OCI-LY7 (cell line): ENCODE results near the gene SUPT3H.

Experiments used
- EZH2phosphoT487 ChIP-seq: fragments of 200-600 bp; sonication (generic); IDR thresholded peaks from 2 replicates; pipeline ENCODE4 v1.6.1; 2018; ENCODE audit warnings: low read depth, borderline replicate concordance, mild to moderate bottlenecking, mixed run types, antibody characterized with exemption, low read length, moderate library complexity, mixed read lengths
- TF ChIP-seq, protein P1 (sequence below): fragments of 200-600 bp; sonication (generic); conservative IDR thresholded peaks from 2 replicates; pipeline ENCODE4 v1.5.1; 2014; ENCODE audit warnings: mild to moderate bottlenecking, antibody characterized with exemption, low read length, moderate library complexity, mixed read lengths

DNA sequence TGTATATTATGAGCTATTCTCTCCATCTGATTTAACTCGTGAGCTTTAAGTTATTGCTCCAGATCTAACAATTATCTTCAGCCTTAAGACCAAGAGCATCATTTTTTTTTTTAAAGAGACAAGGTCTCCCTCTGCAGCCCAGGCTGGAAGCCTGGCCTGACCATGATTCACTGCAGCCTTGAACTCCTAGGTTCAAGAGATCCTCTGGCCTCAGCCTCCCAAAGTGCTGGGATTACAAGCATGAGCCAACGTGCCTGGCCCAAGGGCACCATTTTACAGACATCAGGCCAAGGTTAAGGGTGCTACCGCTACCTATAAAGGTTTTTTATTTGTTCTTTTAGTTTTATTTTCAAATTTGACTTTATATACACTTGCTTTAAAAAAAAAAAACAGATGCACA lies 2.3 kb downstream of the SUPT3H start:
- TF ChIP-seq, protein P1, sequence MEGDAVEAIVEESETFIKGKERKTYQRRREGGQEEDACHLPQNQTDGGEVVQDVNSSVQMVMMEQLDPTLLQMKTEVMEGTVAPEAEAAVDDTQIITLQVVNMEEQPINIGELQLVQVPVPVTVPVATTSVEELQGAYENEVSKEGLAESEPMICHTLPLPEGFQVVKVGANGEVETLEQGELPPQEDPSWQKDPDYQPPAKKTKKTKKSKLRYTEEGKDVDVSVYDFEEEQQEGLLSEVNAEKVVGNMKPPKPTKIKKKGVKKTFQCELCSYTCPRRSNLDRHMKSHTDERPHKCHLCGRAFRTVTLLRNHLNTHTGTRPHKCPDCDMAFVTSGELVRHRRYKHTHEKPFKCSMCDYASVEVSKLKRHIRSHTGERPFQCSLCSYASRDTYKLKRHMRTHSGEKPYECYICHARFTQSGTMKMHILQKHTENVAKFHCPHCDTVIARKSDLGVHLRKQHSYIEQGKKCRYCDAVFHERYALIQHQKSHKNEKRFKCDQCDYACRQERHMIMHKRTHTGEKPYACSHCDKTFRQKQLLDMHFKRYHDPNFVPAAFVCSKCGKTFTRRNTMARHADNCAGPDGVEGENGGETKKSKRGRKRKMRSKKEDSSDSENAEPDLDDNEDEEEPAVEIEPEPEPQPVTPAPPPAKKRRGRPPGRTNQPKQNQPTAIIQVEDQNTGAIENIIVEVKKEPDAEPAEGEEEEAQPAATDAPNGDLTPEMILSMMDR, result no peak
- TF ChIP-seq EZH2phosphoT487, result no peak
